Rectal smooth muscle tissue (tissue), 1 donor: ENCODE measurements around the gene CERS6.

ENCODE experiments used
- H3K27ac ChIP-seq: one replicate; pipeline ENCODE4 v1.7.0; 2013; ENCODE audit warnings: low read depth, low read length, inconsistent platforms
- H3K27me3 ChIP-seq: one replicate; pipeline ENCODE4 v1.7.0; 2013; ENCODE audit warnings: low read length; ENCODE audit not compliant: control insufficient read depth, insufficient read depth
- H3K36me3 ChIP-seq: one replicate; pipeline ENCODE4 v1.7.0; 2013; ENCODE audit warnings: low read length; ENCODE audit not compliant: control insufficient read depth, insufficient read depth
- H3K4me1 ChIP-seq: one replicate; pipeline ENCODE4 v1.7.0; 2013; ENCODE audit warnings: low read length; ENCODE audit not compliant: control insufficient read depth, insufficient read depth
- H3K4me3 ChIP-seq: one replicate; pipeline ENCODE4 v1.7.0; 2013; ENCODE audit warnings: low read length
- H3K9ac ChIP-seq: one replicate; pipeline ENCODE4 v1.7.0; 2013; ENCODE audit warnings: low read length

CERS6 gene

GRCh38 chr2:168431301-168432024, 24.6 kb upstream of the CERS6 start:
- Histone ChIP-seq H3K4me1 (no peaks in the 10 kb centered on the region), H3K9ac (no peak overlapping the region), H3K4me3 (no peak overlapping the region), H3K36me3 (no peaks in the 10 kb centered on the region), H3K27me3 (no peaks in the 10 kb centered on the region), H3K27ac (no peak overlapping the region)

GRCh38 chr2:168432100-168432499, 24.0 kb upstream of the CERS6 start:
- no peak overlapping the region for H3K9ac ChIP-seq
- no peaks in the 10 kb centered on the region for H3K27me3 ChIP-seq
- H3K27ac ChIP-seq: no peak overlapping the region
- H3K4me3 ChIP-seq: no peak overlapping the region
- H3K4me1 ChIP-seq: no peaks in the 10 kb centered on the region
- H3K36me3 ChIP-seq: no peaks in the 10 kb centered on the region

- Histone ChIP-seq H3K36me3 (no peaks in the 10 kb centered on the region), H3K27ac (no peak overlapping the region), H3K27me3 (no peaks in the 10 kb centered on the region), H3K4me3 (no peak overlapping the region), H3K4me1 (no peaks in the 10 kb centered on the region), H3K9ac (no peak overlapping the region)
Observed at GRCh38 chr2:168432565-168433186, 23.4 kb upstream of the CERS6 start.

- no peaks in the 10 kb centered on the region for H3K4me1 ChIP-seq
Observed at GRCh38 chr2:168433527-168433926, 22.5 kb upstream of the CERS6 start.

GRCh38 chr2:168434146-168434545, 21.9 kb upstream of the CERS6 start:
- no peak overlapping the region for H3K4me3 ChIP-seq
- no peaks in the 10 kb centered on the region for H3K4me1 ChIP-seq
- no peaks in the 10 kb centered on the region for H3K27me3 ChIP-seq
- no peak overlapping the region for H3K9ac ChIP-seq
- H3K36me3 ChIP-seq: no peaks in the 10 kb centered on the region
- H3K27ac ChIP-seq: no peak overlapping the region

More at GRCh38 chr2:168433527-168433926, 22.5 kb upstream of the CERS6 start:
- Histone ChIP-seq H3K27me3 (no peaks in the 10 kb centered on the region), H3K4me3 (no peak overlapping the region), H3K9ac (no peak overlapping the region), H3K27ac (no peak overlapping the region), H3K36me3 (no peaks in the 10 kb centered on the region)

- Histone ChIP-seq H3K36me3 (no peaks in the 10 kb centered on the region), H3K27ac (no peak overlapping the region), H3K9ac (no peak overlapping the region), H3K27me3 (no peaks in the 10 kb centered on the region), H3K4me1 (no peaks in the 10 kb centered on the region), H3K4me3 (no peak overlapping the region)
Observed at GRCh38 chr2:168436840-168437239, 19.2 kb upstream of the CERS6 start.

GRCh38 chr2:168438553-168438952, 17.5 kb upstream of the CERS6 start:
- Histone ChIP-seq H3K36me3 (no peaks in the 10 kb centered on the region), H3K4me3 (no peak overlapping the region), H3K27me3 (no peaks in the 10 kb centered on the region), H3K9ac (no peak overlapping the region), H3K27ac (no peak overlapping the region), H3K4me1 (no peaks in the 10 kb centered on the region)

GRCh38 chr2:168439536-168439935, 16.5 kb upstream of the CERS6 start:
- H3K9ac ChIP-seq: no peak overlapping the region
- H3K36me3 ChIP-seq: no peaks in the 10 kb centered on the region
- no peaks in the 10 kb centered on the region for H3K4me1 ChIP-seq
- H3K27me3 ChIP-seq: no peaks in the 10 kb centered on the region
- H3K27ac ChIP-seq: no peak overlapping the region
- no peak overlapping the region for H3K4me3 ChIP-seq

- no peaks in the 10 kb centered on the region for H3K27me3 ChIP-seq
Observed at GRCh38 chr2:168441214-168441872, 14.7 kb upstream of the CERS6 start.

GRCh38 chr2:168443818-168444217, 12.3 kb upstream of the CERS6 start:
- H3K9ac ChIP-seq: no peak overlapping the region
- no peaks in the 10 kb centered on the region for H3K27me3 ChIP-seq
- H3K27ac ChIP-seq: no peak overlapping the region
- no peaks in the 10 kb centered on the region for H3K4me1 ChIP-seq
- H3K4me3 ChIP-seq: no peak overlapping the region
- no peaks in the 10 kb centered on the region for H3K36me3 ChIP-seq

More at GRCh38 chr2:168441214-168441872, 14.7 kb upstream of the CERS6 start:
- Histone ChIP-seq H3K4me1 (no peaks in the 10 kb centered on the region), H3K9ac (no peak overlapping the region), H3K36me3 (no peaks in the 10 kb centered on the region), H3K4me3 (no peak overlapping the region), H3K27ac (no peak overlapping the region)

- H3K4me1 ChIP-seq: no peaks in the 10 kb centered on the region
- no peak overlapping the region for H3K9ac ChIP-seq
Observed at GRCh38 chr2:168445960-168446359, 10.1 kb upstream of the CERS6 start.

GRCh38 chr2:168448980-168449379, 7.1 kb upstream of the CERS6 start:
- no peaks in the 10 kb centered on the region for H3K36me3 ChIP-seq
- no peak overlapping the region for H3K27ac ChIP-seq
- H3K4me1 ChIP-seq: no peaks in the 10 kb centered on the region
- H3K27me3 ChIP-seq: no peaks in the 10 kb centered on the region
- H3K9ac ChIP-seq: no peak overlapping the region
- H3K4me3 ChIP-seq: no peak overlapping the region

More at GRCh38 chr2:168445960-168446359, 10.1 kb upstream of the CERS6 start:
- H3K27ac ChIP-seq: no peak overlapping the region
- H3K36me3 ChIP-seq: no peaks in the 10 kb centered on the region
- H3K4me3 ChIP-seq: no peak overlapping the region
- no peaks in the 10 kb centered on the region for H3K27me3 ChIP-seq
